Cardiac muscle cell (in vitro differentiated cells and primary cell): ENCODE measurements around the gene AKT1. TPM values are rescaled to one million over a fixed set of nuclear protein-coding genes. Genes with fewer than 3 reads are reported as not detected.

Experiments
- DNase-seq, 2 donors: peaks; one replicate each; pipeline versions ENCODE4 v3.0.0 to v3.0.0-alpha.2; 2010 to 2017; ENCODE audit warnings: low read depth in 1 of 2, low spot score in 1 of 2
- H3K27ac ChIP-seq: fragments of 200-600 bp; sonication (generic); 2 replicates; pipeline ENCODE4 v1.5.1; 2016
- H3K27me3 ChIP-seq: fragments of 200-600 bp; sonication (generic); 2 replicates; pipeline ENCODE4 v1.6.0; 2016; ENCODE audit warnings: control low read depth
- H3K36me3 ChIP-seq: fragments of 200-600 bp; sonication (generic); 2 replicates; pipeline ENCODE4 v1.5.1; 2016; ENCODE audit warnings: control low read depth
- H3K4me1 ChIP-seq: fragments of 200-600 bp; sonication (generic); 2 replicates; pipeline ENCODE4 v1.8.1; 2017; ENCODE audit warnings: low read depth, mild to moderate bottlenecking, mixed run types
- H3K4me3 ChIP-seq: fragments of 200-600 bp; sonication (generic); 2 replicates; pipeline ENCODE4 v1.5.1; 2016; ENCODE audit warnings: mild to moderate bottlenecking
- H3K9me3 ChIP-seq: fragments of 200-600 bp; sonication (generic); 2 replicates; pipeline ENCODE4 v1.5.1; 2017; ENCODE audit warnings: low read depth, mild to moderate bottlenecking, control low read depth
- polyA plus RNA-seq: library from polyadenylated mRNA; unstranded; fragments of >200 nt; fragmentation: Nextera tagmentation; extraction: Ambion mirVana; gene quantifications from 2 replicates; pipeline ENCODE4 v1.2.1, GENCODE V29; 2016
- total RNA-seq: library from RNA; depleted of rRNA; stranded (reverse); fragments of >200 nt; gene quantifications from 2 replicates; pipeline ENCODE4 v1.2.3, GENCODE V29; 2016
- TF ChIP-seq, protein P1 (sequence below): IDR thresholded peaks from 2 replicates; pipeline ENCODE4 v1.5.1; 2012; ENCODE audit warnings: low read depth, mild to moderate bottlenecking, low read length

AKT1 gene
- total and polyA plus RNA-seq, 2 experiments from 2014 or later, result 173 to 242 TPM

DNA sequence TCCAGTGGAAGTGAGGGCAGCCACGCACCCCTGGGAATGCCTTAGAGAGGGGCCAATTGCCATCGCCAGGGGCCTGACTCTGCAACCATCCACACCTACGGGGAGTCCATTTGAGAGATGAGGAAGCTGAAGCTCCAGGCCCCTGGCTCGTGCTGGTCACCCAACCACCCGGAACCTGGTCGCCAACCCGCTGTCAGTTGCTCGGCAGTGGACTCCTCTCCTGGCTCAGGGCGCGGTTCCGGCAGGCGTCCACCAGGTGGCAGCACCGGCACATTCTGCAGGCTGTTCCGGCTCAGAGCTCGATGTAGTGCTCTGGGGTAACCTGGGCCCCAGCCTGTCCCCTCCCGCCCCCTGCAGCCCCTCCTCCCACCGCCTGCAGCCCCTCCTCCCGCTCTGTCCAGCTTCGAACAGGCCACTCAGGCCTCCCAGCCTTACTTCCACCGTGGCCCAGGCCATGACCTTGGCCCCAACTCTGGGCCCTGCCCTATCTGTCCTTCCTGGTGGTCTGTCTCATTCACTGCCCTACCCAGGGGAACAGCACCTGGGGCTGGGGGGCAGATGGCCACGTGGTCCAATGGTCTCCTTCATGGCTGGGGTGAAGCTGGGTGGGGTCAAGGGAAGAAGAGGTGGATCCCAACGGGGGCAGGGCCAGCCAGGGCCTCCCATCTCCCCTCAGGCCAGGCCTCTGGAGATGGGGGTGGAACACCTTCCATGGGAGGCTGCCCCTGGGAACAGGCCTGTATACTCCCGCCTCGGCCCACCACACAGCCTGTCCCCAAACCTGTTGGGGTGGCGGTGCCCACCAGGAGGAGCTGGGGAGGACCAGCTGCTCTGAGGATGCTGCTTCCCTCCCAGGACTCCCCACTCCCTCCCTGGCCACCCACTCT lies 26.9 kb downstream of the AKT1 start:
- peaks cover 22% of the 10 kb centered on the region for H3K4me1 ChIP-seq
- H3K36me3 ChIP-seq, result peaks cover 20% of the 10 kb centered on the region
- H3K27me3 ChIP-seq, result no peaks in the 10 kb centered on the region
- peak overlapping the region; percentile 53 for H3K27ac ChIP-seq
- TF ChIP-seq, protein P1, sequence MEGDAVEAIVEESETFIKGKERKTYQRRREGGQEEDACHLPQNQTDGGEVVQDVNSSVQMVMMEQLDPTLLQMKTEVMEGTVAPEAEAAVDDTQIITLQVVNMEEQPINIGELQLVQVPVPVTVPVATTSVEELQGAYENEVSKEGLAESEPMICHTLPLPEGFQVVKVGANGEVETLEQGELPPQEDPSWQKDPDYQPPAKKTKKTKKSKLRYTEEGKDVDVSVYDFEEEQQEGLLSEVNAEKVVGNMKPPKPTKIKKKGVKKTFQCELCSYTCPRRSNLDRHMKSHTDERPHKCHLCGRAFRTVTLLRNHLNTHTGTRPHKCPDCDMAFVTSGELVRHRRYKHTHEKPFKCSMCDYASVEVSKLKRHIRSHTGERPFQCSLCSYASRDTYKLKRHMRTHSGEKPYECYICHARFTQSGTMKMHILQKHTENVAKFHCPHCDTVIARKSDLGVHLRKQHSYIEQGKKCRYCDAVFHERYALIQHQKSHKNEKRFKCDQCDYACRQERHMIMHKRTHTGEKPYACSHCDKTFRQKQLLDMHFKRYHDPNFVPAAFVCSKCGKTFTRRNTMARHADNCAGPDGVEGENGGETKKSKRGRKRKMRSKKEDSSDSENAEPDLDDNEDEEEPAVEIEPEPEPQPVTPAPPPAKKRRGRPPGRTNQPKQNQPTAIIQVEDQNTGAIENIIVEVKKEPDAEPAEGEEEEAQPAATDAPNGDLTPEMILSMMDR, result peak; percentile 73
- DNase-seq, result peak; percentile 86 to 92
- H3K9me3 ChIP-seq, result no peaks in the 10 kb centered on the region
- H3K4me3 ChIP-seq, result no peak overlapping the region

DNA sequence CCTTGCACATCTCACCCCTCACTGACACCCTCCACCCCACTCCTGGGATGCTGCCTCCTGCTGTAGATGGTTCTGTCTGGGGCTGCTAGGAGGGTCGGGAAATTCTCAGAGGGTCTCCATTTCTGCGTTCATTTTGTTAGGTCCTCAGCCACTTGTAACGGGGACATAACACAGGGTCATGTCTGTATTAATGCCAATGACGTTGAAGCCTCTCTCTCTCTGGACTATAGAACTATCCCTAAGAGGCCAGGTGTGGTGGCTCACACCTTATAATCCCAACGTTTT lies 28.0 kb downstream of the AKT1 start:
- TF ChIP-seq, protein P1, result no peak
- Histone ChIP-seq H3K36me3 (peaks cover 14% of the 10 kb centered on the region), H3K27me3 (no peaks in the 10 kb centered on the region), H3K4me1 (peaks cover 22% of the 10 kb centered on the region), H3K27ac (peak overlapping the region; percentile 16), H3K9me3 (no peaks in the 10 kb centered on the region), H3K4me3 (no peak overlapping the region)
- DNase-seq, result no peak

DNA sequence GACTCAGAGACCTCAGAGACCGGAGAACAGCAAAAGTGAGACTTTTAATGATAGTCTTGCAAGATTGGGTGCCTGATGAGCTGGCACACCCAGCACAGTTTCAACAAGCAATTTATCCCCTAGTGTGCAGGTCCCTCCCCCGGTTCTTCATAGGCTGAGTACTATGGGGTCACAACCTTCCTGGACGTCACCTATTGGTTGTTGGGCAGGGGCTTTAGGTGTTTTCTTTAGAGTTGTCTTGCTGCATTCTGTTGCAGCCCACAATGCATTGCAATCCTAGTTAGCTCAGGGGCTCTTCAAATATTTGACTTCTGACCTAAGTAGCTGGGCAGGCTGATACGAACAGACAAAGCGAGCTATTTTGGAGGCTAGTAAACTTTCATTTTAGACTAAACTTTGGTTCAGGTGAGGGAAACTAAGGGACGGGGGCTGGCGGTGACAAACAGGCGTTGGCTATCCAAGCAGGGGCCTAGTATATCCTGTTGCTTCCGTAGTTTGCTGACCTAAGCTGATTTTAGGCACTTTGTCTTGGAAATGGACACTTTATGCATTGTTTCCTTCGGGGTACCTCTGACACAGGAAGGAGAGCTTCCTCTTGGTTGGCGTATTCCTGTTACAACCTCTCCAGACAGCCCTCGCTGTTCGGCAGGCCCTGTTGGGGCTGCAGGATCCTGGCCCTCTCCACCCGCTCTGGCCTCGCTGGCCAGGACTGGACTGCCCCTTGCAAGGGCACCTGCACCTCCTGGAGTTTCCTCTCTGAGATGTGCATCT lies 28.5 kb downstream of the AKT1 start:
- Histone ChIP-seq H3K27ac (peak overlapping the region; percentile 16), H3K27me3 (no peaks in the 10 kb centered on the region), H3K4me1 (peaks cover 22% of the 10 kb centered on the region), H3K36me3 (peaks cover 9% of the 10 kb centered on the region), H3K9me3 (no peaks in the 10 kb centered on the region), H3K4me3 (no peak overlapping the region)
- no peak for DNase-seq
- TF ChIP-seq, protein P1, result no peak

DNA sequence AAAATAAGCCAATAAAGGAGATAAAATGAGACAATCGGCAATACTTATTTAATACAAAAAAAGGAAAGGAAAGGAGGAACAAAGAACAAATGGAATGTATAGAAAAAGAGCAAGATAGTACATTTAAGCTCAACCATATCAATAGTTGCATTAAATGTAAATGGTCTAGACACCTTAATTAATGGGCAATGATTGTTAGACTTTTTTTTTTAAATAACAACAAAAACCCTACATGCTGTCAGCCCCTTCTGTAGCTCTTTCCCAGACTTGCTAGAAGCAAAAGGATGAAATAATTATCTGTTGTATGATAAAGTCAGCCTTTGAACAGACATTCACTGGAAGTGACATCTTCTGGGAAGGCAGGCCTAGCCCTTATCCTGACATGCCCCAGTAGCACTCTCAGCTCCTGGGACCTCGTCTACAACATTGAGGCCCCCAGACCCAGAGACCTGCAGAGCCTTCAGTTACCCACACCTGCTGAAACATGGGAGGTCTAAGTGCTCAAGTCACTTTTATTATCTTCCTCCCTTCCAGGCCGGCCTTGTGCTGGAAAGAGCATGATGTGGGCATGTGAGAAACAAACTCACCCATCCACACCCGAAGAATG lies 29.2 kb downstream of the AKT1 start:
- Histone ChIP-seq H3K27me3 (no peaks in the 10 kb centered on the region), H3K9me3 (no peaks in the 10 kb centered on the region), H3K4me1 (peaks cover 22% of the 10 kb centered on the region), H3K36me3 (peaks cover 6% of the 10 kb centered on the region), H3K4me3 (no peak overlapping the region), H3K27ac (no peak overlapping the region)
- DNase-seq, result no peak
- TF ChIP-seq, protein P1, result no peak

DNA sequence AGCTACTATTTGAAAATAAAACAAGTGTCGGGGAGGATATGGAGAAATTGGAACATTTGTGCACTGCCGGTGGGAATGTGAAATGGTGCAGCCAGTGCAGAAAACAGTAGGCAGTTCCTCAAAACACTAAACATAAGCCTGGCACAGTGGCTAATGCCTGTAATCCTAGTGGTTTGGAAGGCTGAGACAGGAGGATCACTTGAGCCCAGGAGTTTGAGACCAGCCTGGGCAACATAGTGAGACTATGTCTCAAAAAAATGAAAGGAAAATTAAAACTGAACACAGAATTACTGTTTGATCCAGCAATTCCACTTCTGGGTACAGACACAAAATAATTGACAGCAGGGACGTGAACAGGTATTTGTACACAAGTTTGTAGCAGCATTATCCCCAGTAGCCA lies 30.0 kb downstream of the AKT1 start:
- TF ChIP-seq, protein P1, result no peak
- H3K27me3 ChIP-seq, result no peaks in the 10 kb centered on the region
- H3K9me3 ChIP-seq, result no peaks in the 10 kb centered on the region
- H3K27ac ChIP-seq, result no peak overlapping the region
- no peaks in the 10 kb centered on the region for H3K36me3 ChIP-seq
- peaks cover 19% of the 10 kb centered on the region for H3K4me1 ChIP-seq
- H3K4me3 ChIP-seq, result no peak overlapping the region
- DNase-seq, result no peak
